GM18861 (cell line): ENCODE results near the gene ADARB1.

Experiments used
- ATAC-seq: cut with Tn5 transposase; IDR thresholded peaks from one replicate; pipeline ENCODE4 v1.9.1; 2021; ENCODE audit not compliant: unreplicated experiment

The ADARB1 gene

GRCh38 chr21:45054227-45054926 lies 20.0 kb upstream of the ADARB1 start:
- ATAC-seq = no peak

- no peak for ATAC-seq
These were observed 19.3 kb upstream of the ADARB1 start for GRCh38 chr21:45054927-45055612.

GRCh38 chr21:45055861-45056260 lies 18.5 kb upstream of the ADARB1 start:
- ATAC-seq = no peak

GRCh38 chr21:45056296-45056904 lies 18.0 kb upstream of the ADARB1 start:
- ATAC-seq = no peak

GRCh38 chr21:45056917-45057560 lies 17.3 kb upstream of the ADARB1 start:
- ATAC-seq = no peak

- no peak for ATAC-seq
These were observed 16.5 kb upstream of the ADARB1 start for GRCh38 chr21:45057886-45058285.

- ATAC-seq = no peak
These were observed 15.3 kb upstream of the ADARB1 start for GRCh38 chr21:45059121-45059520.

- ATAC-seq = no peak
These were observed 14.3 kb upstream of the ADARB1 start for GRCh38 chr21:45060089-45060488.

- no peak for ATAC-seq
These were observed 13.6 kb upstream of the ADARB1 start for GRCh38 chr21:45060675-45061311.

GRCh38 chr21:45064091-45064490 lies 10.3 kb upstream of the ADARB1 start:
- ATAC-seq = no peak

GRCh38 chr21:45064618-45065399 lies 9.6 kb upstream of the ADARB1 start:
- ATAC-seq = no peak

GRCh38 chr21:45067462-45068285 lies 6.7 kb upstream of the ADARB1 start:
- ATAC-seq = no peak

GRCh38 chr21:45069085-45069484 lies 5.3 kb upstream of the ADARB1 start:
- no peak for ATAC-seq

GRCh38 chr21:45069711-45070110 lies 4.7 kb upstream of the ADARB1 start:
- no peak for ATAC-seq

GRCh38 chr21:45071078-45071873 lies 3.1 kb upstream of the ADARB1 start:
- no peak for ATAC-seq

- no peak for ATAC-seq
These were observed 2.3 kb upstream of the ADARB1 start for GRCh38 chr21:45071874-45072737.

GRCh38 chr21:45072738-45073300 lies 1.6 kb upstream of the ADARB1 start:
- no peak for ATAC-seq
